SK-N-MC (cell line): ENCODE measurements around the gene EDC3.

Source experiments
- EZH2 ChIP-seq: fragments of 200-600 bp; sonication (generic); IDR thresholded peaks from one replicate; pipeline ENCODE4 v1.6.1; 2017; ENCODE audit warnings: antibody characterized with exemption
- POLR2AphosphoS5 ChIP-seq: IDR thresholded peaks from 2 replicates; pipeline ENCODE4 v1.6.1; 2012; ENCODE audit warnings: mild to moderate bottlenecking, low read depth, low read length, borderline replicate concordance

GRCh38 chr15:74621936-74622335, 73.9 kb downstream of the EDC3 start:
- no peak for TF ChIP-seq EZH2
- TF ChIP-seq POLR2AphosphoS5 = no peak
